H1 (cell line): ENCODE measurements around the gene TGM5. TPM values are rescaled to one million over a fixed set of nuclear protein-coding genes. Genes with fewer than 3 reads are reported as not detected.

Experiments used
- CTCF ChIA-PET: fragments of 300-600 bp; sonication (Branson Sonifier 250); formaldehyde crosslinking; loops from one replicate; lab custom pipeline; 2021; ENCODE audit not compliant: partially characterized antibody; lab: Charles Lee
- POLR2A ChIA-PET: fragments of 300-600 bp; sonication (Branson Sonifier 250); formaldehyde crosslinking; loops from one replicate; lab custom pipeline; 2021; ENCODE audit warnings: inconsistent platforms; ENCODE audit not compliant: partially characterized antibody; lab: Charles Lee
- DNase-seq, 2 experiments: peaks; one replicate each; pipeline versions ENCODE4 v3.0.0 to v3.0.0-alpha.2; 2010 to 2022; ENCODE audit warnings: low spot score in 2 of 2, low read depth in 1 of 2, mixed read lengths in 1 of 2
- FAIRE-seq: peaks from 2 replicates; lab custom pipeline; 2011; peaks lifted over from hg19 to GRCh38; lab: Jason Lieb, UNC
- H2AFZ ChIP-seq: 2 replicates; pipeline ENCODE4 v1.8.1; 2012; ENCODE audit warnings: low read length, inconsistent platforms
- H2AK5ac ChIP-seq: 2 replicates; pipeline ENCODE4 v1.6.1; 2013; ENCODE audit warnings: low read depth, low read length
- H2BK120ac ChIP-seq: replicated peaks from 2 replicates; pipeline ENCODE3; 2013; ENCODE audit warnings: low read depth, low read length, inconsistent platforms
- H2BK12ac ChIP-seq: 2 replicates; pipeline ENCODE4 v1.6.1; 2013; ENCODE audit warnings: low read depth, low read length
- H2BK15ac ChIP-seq: 2 replicates; pipeline ENCODE4 v1.6.1; 2013; ENCODE audit warnings: low read length
- H2BK20ac ChIP-seq: 2 replicates; pipeline ENCODE4 v1.6.1; 2013; ENCODE audit warnings: low read length
- H2BK5ac ChIP-seq: 2 replicates; pipeline ENCODE4 v1.6.1; 2013; ENCODE audit warnings: low read depth, low read length
- H3K14ac ChIP-seq: 2 replicates; pipeline ENCODE4 v1.6.1; 2013; ENCODE audit warnings: inconsistent platforms; ENCODE audit not compliant: insufficient read length
- H3K18ac ChIP-seq: 2 replicates; pipeline ENCODE4 v1.6.1; 2013; ENCODE audit warnings: low read length; ENCODE audit errors: extremely low read depth
- H3K23ac ChIP-seq: 2 replicates; pipeline ENCODE4 v1.6.1; 2013; ENCODE audit warnings: inconsistent platforms; ENCODE audit not compliant: insufficient read length
- H3K23me2 ChIP-seq: 2 replicates; pipeline ENCODE4 v1.6.1; 2013; ENCODE audit warnings: low read depth, low read length
- H3K27ac ChIP-seq: 2 replicates; pipeline ENCODE4 v1.6.1; 2011; ENCODE audit warnings: low read depth, low read length, inconsistent platforms
- H3K27me3 ChIP-seq, 4 experiments: replicated peaks in 1 of 4; 1 replicate in 1 of 4; 2 replicates in 3 of 4; pipeline versions ENCODE4 v1.6.1 to v1.8.1; 2011 to 2013; ENCODE audit warnings: low read length in 3 of 4, mild to moderate bottlenecking in 3 of 4, inconsistent platforms in 2 of 4, mixed read lengths in 2 of 4, moderate library complexity in 1 of 4; ENCODE audit not compliant: control insufficient read depth in 3 of 4, insufficient read depth in 3 of 4; ENCODE audit errors: extremely low read depth in 1 of 4
- H3K36me3 ChIP-seq, 4 experiments: 2 replicates each; pipeline versions ENCODE4 v1.6.1 to v1.8.1; 2011 to 2013; ENCODE audit warnings: mild to moderate bottlenecking in 4 of 4, low read length in 3 of 4, moderate library complexity in 2 of 4, control low read depth in 1 of 4, inconsistent platforms in 1 of 4; ENCODE audit not compliant: insufficient read depth in 4 of 4, control insufficient read depth in 2 of 4
- H3K4ac ChIP-seq: replicated peaks from 2 replicates; pipeline ENCODE3; 2013; ENCODE audit warnings: low read length, low read depth, mixed read lengths, inconsistent platforms; ENCODE audit not compliant: insufficient read length
- H3K4me1 ChIP-seq, 4 experiments: replicated peaks in 1 of 4; 1 replicate in 1 of 4; 2 replicates in 3 of 4; pipeline versions ENCODE4 v1.6.1 to v1.8.1; 2011 to 2013; ENCODE audit warnings: low read length in 3 of 4, inconsistent platforms in 2 of 4, mixed read lengths in 1 of 4; ENCODE audit not compliant: insufficient read depth in 4 of 4, control insufficient read depth in 3 of 4
- H3K4me2 ChIP-seq, 2 experiments: 2 replicates each; pipeline versions ENCODE4 v1.6.1 to v1.8.1; 2011 to 2013; ENCODE audit warnings: low read depth in 2 of 2, low read length in 2 of 2, control low read depth in 1 of 2, inconsistent platforms in 1 of 2, mild to moderate bottlenecking in 1 of 2; ENCODE audit not compliant: insufficient read depth in 1 of 2
- H3K4me3 ChIP-seq, 4 experiments: fragments of 200-600, 300-600 bp in 1 of 4; sonication (generic), shearing (Covaris generic), sonication (Bioruptor Twin) in 1 of 4; 2 replicates each; pipeline versions ENCODE4 v1.5.1 to v1.8.1; 2011 to 2016; ENCODE audit warnings: low read length in 4 of 4, low read depth in 3 of 4, control low read depth in 2 of 4, inconsistent platforms in 2 of 4, mild to moderate bottlenecking in 2 of 4, mixed read lengths in 1 of 4, moderate library complexity in 1 of 4; ENCODE audit not compliant: insufficient read depth in 2 of 4; ENCODE audit errors: extremely low read depth in 1 of 4
- H3K56ac ChIP-seq: replicated peaks from 2 replicates; pipeline ENCODE3; 2013; ENCODE audit warnings: low read depth, mild to moderate bottlenecking, mixed read lengths, low read length, inconsistent platforms; ENCODE audit not compliant: insufficient read length
- H3K79me1 ChIP-seq: 2 replicates; pipeline ENCODE4 v1.6.1; 2013; ENCODE audit warnings: low read depth, low read length, control low read depth
- H3K79me2 ChIP-seq, 2 experiments: 2 replicates each; pipeline versions ENCODE4 v1.6.1 to v1.8.1; 2012 to 2013; ENCODE audit warnings: low read length in 2 of 2, mild to moderate bottlenecking in 2 of 2, inconsistent platforms in 1 of 2; ENCODE audit not compliant: insufficient read depth in 2 of 2, control insufficient read depth in 1 of 2
- H3K9ac ChIP-seq, 4 experiments: replicated peaks in 1 of 4; 1 replicate in 1 of 4; 2 replicates in 3 of 4; pipeline versions ENCODE4 v1.6.1 to v1.8.1; 2011 to 2013; ENCODE audit warnings: low read depth in 3 of 4, low read length in 3 of 4, control low read depth in 2 of 4, mild to moderate bottlenecking in 2 of 4, moderate library complexity in 2 of 4, inconsistent platforms in 1 of 4; ENCODE audit errors: extremely low read depth in 1 of 4
- H3K9me3 ChIP-seq, 2 experiments: 2 replicates each; pipeline versions ENCODE4 v1.6.1 to v1.8.1; 2012 to 2013; ENCODE audit warnings: mild to moderate bottlenecking in 2 of 2, moderate library complexity in 2 of 2, control low read depth in 1 of 2, inconsistent platforms in 1 of 2, low read depth in 1 of 2, low read length in 1 of 2, mixed read lengths in 1 of 2; ENCODE audit not compliant: insufficient read depth in 2 of 2
- H4K20me1 ChIP-seq, 2 experiments: replicated peaks in 1 of 2; 2 replicates each; pipeline versions ENCODE3 to v1.8.1; 2011 to 2013; ENCODE audit warnings: inconsistent platforms in 2 of 2, low read length in 2 of 2, mild to moderate bottlenecking in 1 of 2; ENCODE audit not compliant: insufficient read depth in 2 of 2, control insufficient read depth in 1 of 2
- H4K5ac ChIP-seq: 2 replicates; pipeline ENCODE4 v1.6.1; 2013; ENCODE audit warnings: low read length, low read depth, mixed read lengths, inconsistent platforms; ENCODE audit not compliant: insufficient read length
- H4K8ac ChIP-seq: 2 replicates; pipeline ENCODE4 v1.8.0; 2013; ENCODE audit warnings: mild to moderate bottlenecking, moderate library complexity, low read length, inconsistent platforms; ENCODE audit not compliant: insufficient read depth; ENCODE audit errors: extremely low read depth
- H4K91ac ChIP-seq: replicated peaks from 2 replicates; pipeline ENCODE3; 2013; ENCODE audit warnings: low read length, mixed read lengths, inconsistent platforms; ENCODE audit not compliant: insufficient read length
- ATF3 ChIP-seq: IDR thresholded peaks from 2 replicates; pipeline ENCODE4 v1.6.1; 2011; ENCODE audit warnings: low read depth, mild to moderate bottlenecking, low read length; ENCODE audit not compliant: insufficient read depth
- CTBP2 ChIP-seq: IDR thresholded peaks from 2 replicates; pipeline ENCODE4 v1.7.0; 2011; ENCODE audit warnings: borderline replicate concordance, mild to moderate bottlenecking, moderate library complexity, mixed read lengths, low read length; ENCODE audit not compliant: insufficient read depth, insufficient read length
- EGR1 ChIP-seq: IDR thresholded peaks from 2 replicates; pipeline ENCODE4 v1.6.1; 2011; ENCODE audit warnings: low read depth, low read length, borderline replicate concordance
- GTF2F1 ChIP-seq: IDR thresholded peaks from 2 replicates; pipeline ENCODE4 v1.6.1; 2012; ENCODE audit warnings: low read depth, low read length, improper control_type of control experiment, borderline replicate concordance
- SIX5 ChIP-seq: IDR thresholded peaks from 2 replicates; pipeline ENCODE4 v1.6.1; 2011; ENCODE audit warnings: mild to moderate bottlenecking, low read depth, low read length
- SP2 ChIP-seq: IDR thresholded peaks from 2 replicates; pipeline ENCODE4 v1.6.1; 2012; ENCODE audit warnings: mild to moderate bottlenecking, low read length, inconsistent platforms
- WGBS, 2 experiments: shearing (Covaris generic) in 1 of 2; methylation state at CpG; one replicate each; pipeline versions ENCODE4 v1.1.6 to v1.1.7; 2013 to 2015; ENCODE audit warnings: low lambda C conversion rate in 2 of 2, mixed read lengths in 2 of 2, inconsistent platforms in 1 of 2, low coverage in 1 of 2, missing lambda C conversion rate in 1 of 2; ENCODE audit not compliant: insufficient replicate concordance in 2 of 2, insufficient coverage in 1 of 2, insufficient read length in 1 of 2; ENCODE audit errors: extremely low coverage in 1 of 2, missing lambda C conversion rate in 1 of 2; 5-methylcytosine and 5-hydroxymethylcytosine counted together
- polyA plus RNA-seq, 7 experiments: library from polyadenylated mRNA; depleted of rRNA in 3 of 7; stranded (reverse) in 5 of 7; unstranded in 2 of 7; fragments of >200 nt in 5 of 7; fragments of 200-250 nt in 2 of 7; gene quantifications; 1 replicate in 5 of 7; 2 replicates in 1 of 7; 4 replicates in 1 of 7; pipeline versions ENCODE4 v1.2.1 to v1.2.3, GENCODE V29; 2011 to 2013; ENCODE audit warnings: missing spikeins in 2 of 7, mixed read lengths in 2 of 7
- total RNA-seq: library from RNA; stranded (reverse); fragmentation: NEBNext Ultra II Directional; extraction: Animal tissue kit (Norgen Biotek cat#: 25700); gene quantifications from 2 replicates; pipeline ENCODE4 v1.2.1, GENCODE V29; 2021

Gene TGM5
- total and polyA plus RNA-seq, 2 of the 8 experiments (the other 6 are each of a cell fraction or from before 2014, with no cell fraction given) = not detected

DNA sequence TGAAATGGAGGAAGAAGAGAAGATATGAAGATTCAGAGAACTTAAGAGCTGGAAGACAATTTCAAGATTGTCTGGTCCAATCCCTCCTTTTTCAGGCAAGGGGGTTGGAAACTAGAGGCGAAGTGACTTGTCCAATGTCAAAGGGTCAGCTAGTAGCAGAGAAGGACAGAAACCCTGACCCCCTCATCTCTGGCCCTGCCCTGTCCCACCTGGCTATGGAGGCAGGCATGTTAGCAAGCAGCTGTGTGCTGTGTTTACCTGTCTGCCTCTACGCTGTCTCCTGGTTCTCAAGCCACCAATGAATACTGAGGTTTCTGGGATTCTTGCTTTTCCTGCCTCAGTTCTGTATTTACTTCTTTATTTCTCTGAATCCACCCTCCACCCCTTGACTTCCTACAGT is 342 bp downstream of the TGM5 start:
- Histone ChIP-seq H4K8ac (no peak overlapping the region), H4K91ac (no peak overlapping the region), H3K4me3 (no peak overlapping the region), H3K23ac (no peak overlapping the region), H2BK15ac (no peak overlapping the region), H3K27me3 (no peaks in the 10 kb centered on the region; a peak in 1 of 7 replicates), H3K14ac (no peak overlapping the region), H2AFZ (no peak overlapping the region), H2BK5ac (no peak overlapping the region), H2AK5ac (no peak overlapping the region), H3K36me3 (no peaks in the 10 kb centered on the region), H3K27ac (no peak overlapping the region), H3K9me3 (no peaks in the 10 kb centered on the region), H4K5ac (no peak overlapping the region), H3K4me1 (no peaks in the 10 kb centered on the region), H2BK12ac (no peak overlapping the region), H3K18ac (no peak overlapping the region), H2BK20ac (no peak overlapping the region), H3K4ac (no peak overlapping the region), H3K4me2 (no peak overlapping the region), H3K9ac (no peak overlapping the region), H3K79me1 (no peaks in the 10 kb centered on the region), H2BK120ac (no peak overlapping the region), H3K79me2 (no peaks in the 10 kb centered on the region), H3K56ac (no peak overlapping the region), H4K20me1 (no peaks in the 10 kb centered on the region), H3K23me2 (no peaks in the 10 kb centered on the region)
- no peak for TF ChIP-seq EGR1
- no peak for TF ChIP-seq ATF3
- no peak for TF ChIP-seq CTBP2
- TF ChIP-seq SP2 = no peak
- no peak for TF ChIP-seq GTF2F1
- TF ChIP-seq SIX5 = no peak
- DNase-seq (no peak), FAIRE-seq (no peak)
- WGBS, 2 experiments = 94% methylated on average over 2 of the region's 2 CpGs; no CpG with 5 or more reads in 1 of the 2 experiments
- ChIA-PET POLR2A (no interaction called here), CTCF (interaction anchor here (0.9 to 6.3 kb wide), 14 partner anchors 10 to 76 kb away, joined by 3 to 82 read pairs (median 4); no protein-coding TSS in a partner anchor)
